Progenitor cell of endocrine pancreas (in vitro differentiated cells): ENCODE data around the gene ZPBP2. TPM values are rescaled to one million over a fixed set of nuclear protein-coding genes. Genes with fewer than 3 reads are reported as not detected.

ENCODE experiments used
- DNase-seq: peaks from one replicate; pipeline ENCODE4 v3.0.0; 2021; ENCODE audit warnings: low spot score; ENCODE audit not compliant: unreplicated experiment
- H3K27ac Mint-ChIP-seq: 2 replicates; pipeline ENCODE4 v1.8.0; 2021; ENCODE audit warnings: mild to moderate bottlenecking, moderate library complexity, mixed read lengths
- H3K27me3 Mint-ChIP-seq: 2 replicates; pipeline ENCODE4 v1.8.0; 2021; ENCODE audit warnings: mixed read lengths
- H3K36me3 Mint-ChIP-seq: 2 replicates; pipeline ENCODE4 v1.8.0; 2022; ENCODE audit warnings: mixed read lengths; ENCODE audit not compliant: insufficient read depth
- H3K4me1 Mint-ChIP-seq: 2 replicates; pipeline ENCODE4 v1.8.0; 2021; ENCODE audit warnings: low read depth, mixed read lengths
- H3K4me3 Mint-ChIP-seq: 2 replicates; pipeline ENCODE4 v1.8.0; 2021; ENCODE audit warnings: low read depth, mild to moderate bottlenecking, moderate library complexity, mixed read lengths
- H3K9me3 Mint-ChIP-seq: 2 replicates; pipeline ENCODE4 v1.8.0; 2021; ENCODE audit warnings: low read depth, mixed read lengths
- CTCF ChIP-seq: fragments of 200-600 bp; sonication (generic); IDR thresholded peaks from one replicate; pipeline ENCODE4 v1.5.0; 2021; ENCODE audit warnings: antibody characterized with exemption, mild to moderate bottlenecking; ENCODE audit not compliant: unreplicated experiment
- total RNA-seq: library from RNA; stranded (reverse); gene quantifications from 2 replicates; pipeline ENCODE4 v1.2.1, GENCODE V29; 2021

Gene ZPBP2
- total RNA-seq, 1 donor from 2014 or later: not detected

DNA sequence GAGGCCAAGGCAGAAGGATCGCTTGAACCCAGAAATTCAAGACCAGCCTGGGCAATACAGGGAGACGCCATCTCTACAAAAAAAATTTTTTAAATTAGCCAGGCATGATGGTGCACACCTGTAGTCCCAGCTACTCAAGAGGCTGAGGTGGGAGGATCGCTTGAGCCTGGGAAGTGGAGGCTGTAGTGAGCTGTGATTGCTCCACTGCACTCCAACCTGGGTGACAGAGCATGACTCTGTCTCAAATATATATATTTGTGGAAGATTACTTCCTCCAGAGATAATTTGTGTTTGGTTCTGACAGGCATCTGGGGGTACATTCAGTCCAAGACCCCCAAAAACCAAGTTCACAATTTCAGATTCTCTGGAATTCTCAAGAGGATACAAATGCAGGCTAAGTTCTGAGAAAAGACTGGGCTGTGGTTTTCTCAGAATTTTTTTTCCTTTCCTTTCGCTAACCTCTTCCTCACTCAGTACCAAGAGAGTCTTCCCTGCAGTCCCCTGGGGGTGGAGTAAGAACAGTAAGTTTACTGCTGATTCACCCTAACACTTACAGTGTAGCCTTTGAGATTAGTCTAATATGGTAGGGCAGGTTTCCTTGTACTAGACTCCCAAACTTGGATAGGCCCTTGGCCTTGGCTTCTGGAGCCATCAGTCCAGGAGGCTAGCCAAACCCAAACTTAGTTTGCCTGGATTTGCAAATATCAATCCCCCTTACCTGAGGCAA is 35.3 kb downstream of the ZPBP2 start:
- DNase-seq: no peak
- no peak for TF ChIP-seq CTCF
- peaks cover 5% of the 10 kb centered on the region for H3K4me1 Mint-ChIP-seq
- H3K36me3 Mint-ChIP-seq: peaks cover 7% of the 10 kb centered on the region
- H3K27me3 Mint-ChIP-seq: no peaks in the 10 kb centered on the region
- peaks cover 3% of the 10 kb centered on the region for H3K9me3 Mint-ChIP-seq
- no peak overlapping the region for H3K4me3 Mint-ChIP-seq
- H3K27ac Mint-ChIP-seq: no peak overlapping the region

- no peaks in the 10 kb centered on the region for H3K27me3 Mint-ChIP-seq
- peaks cover 2% of the 10 kb centered on the region for H3K36me3 Mint-ChIP-seq
- no peak overlapping the region for H3K4me3 Mint-ChIP-seq
- H3K9me3 Mint-ChIP-seq: no peaks in the 10 kb centered on the region
- no peak for DNase-seq
- H3K4me1 Mint-ChIP-seq: peaks cover 5% of the 10 kb centered on the region
- H3K27ac Mint-ChIP-seq: no peak overlapping the region
- TF ChIP-seq CTCF: no peak
These were observed 36.9 kb downstream of the ZPBP2 start for GRCh38 chr17:39904990-39905288.

GRCh38 chr17:39908789-39909352 is 40.9 kb downstream of the ZPBP2 start:
- no peak overlapping the region for H3K27ac Mint-ChIP-seq

DNA sequence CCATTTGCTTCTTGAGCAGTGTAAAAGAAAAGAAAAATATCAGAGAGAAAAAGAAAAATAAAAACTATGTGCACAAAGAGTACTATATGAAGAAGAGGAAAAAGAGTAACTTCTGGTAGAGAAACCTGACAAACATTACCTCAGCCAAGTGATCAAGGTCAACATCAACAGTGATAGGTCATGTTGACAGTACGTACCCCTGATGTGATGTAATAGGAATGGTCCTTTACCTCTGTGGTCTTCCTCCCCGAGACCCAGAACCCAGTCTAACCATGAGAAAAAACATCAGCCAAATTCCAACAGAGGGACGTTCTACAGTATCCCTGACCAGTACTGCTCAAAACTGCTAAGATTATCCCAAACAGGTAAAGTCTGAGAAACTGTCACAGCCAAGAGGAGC is 46.0 kb downstream of the ZPBP2 start:
- Mint-ChIP-seq H3K9me3 (peaks cover 3% of the 10 kb centered on the region), H3K27me3 (no peaks in the 10 kb centered on the region), H3K4me3 (no peak overlapping the region), H3K36me3 (peaks cover 13% of the 10 kb centered on the region), H3K27ac (no peak overlapping the region), H3K4me1 (peaks cover 2% of the 10 kb centered on the region)
- no peak for TF ChIP-seq CTCF
- DNase-seq: no peak

More at GRCh38 chr17:39908789-39909352, 40.9 kb downstream of the ZPBP2 start:
- no peak overlapping the region for H3K4me3 Mint-ChIP-seq
- H3K4me1 Mint-ChIP-seq: peaks cover 5% of the 10 kb centered on the region
- no peaks in the 10 kb centered on the region for H3K9me3 Mint-ChIP-seq
- no peak for DNase-seq
- peaks cover 3% of the 10 kb centered on the region for H3K36me3 Mint-ChIP-seq
- no peak for TF ChIP-seq CTCF
- no peaks in the 10 kb centered on the region for H3K27me3 Mint-ChIP-seq

DNA sequence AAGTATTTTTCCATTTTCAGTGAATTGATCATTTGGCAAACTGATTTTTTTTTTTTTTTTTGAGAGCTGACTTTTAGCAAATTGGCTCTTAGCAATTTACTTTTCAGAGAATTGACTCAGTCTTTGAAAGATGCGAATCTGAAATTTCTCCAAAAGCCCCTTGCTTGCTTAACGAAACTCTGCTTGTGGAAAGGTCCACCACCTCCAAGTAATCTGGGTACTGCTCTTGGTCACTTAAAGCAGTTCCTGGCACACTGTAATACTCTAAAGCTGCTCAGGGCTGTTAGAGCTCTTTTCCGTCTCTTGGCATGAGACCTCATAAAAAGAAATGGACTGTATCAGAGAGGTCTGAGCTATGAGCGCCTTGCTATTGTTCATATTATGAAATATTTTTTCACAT is 47.6 kb downstream of the ZPBP2 start:
- H3K36me3 Mint-ChIP-seq: peaks cover 17% of the 10 kb centered on the region
- H3K27ac Mint-ChIP-seq: no peak overlapping the region
- no peak overlapping the region for H3K4me3 Mint-ChIP-seq
- peaks cover 2% of the 10 kb centered on the region for H3K4me1 Mint-ChIP-seq
- H3K27me3 Mint-ChIP-seq: no peaks in the 10 kb centered on the region
- peaks cover 3% of the 10 kb centered on the region for H3K9me3 Mint-ChIP-seq
- no peak for TF ChIP-seq CTCF
- DNase-seq: no peak
